Measurements from ENCODE around the gene LEFTY2.

The LEFTY2 gene

GRCh38 chr1:225926551-225927113 is 14.4 kb downstream of the LEFTY2 start:
- CTCF ChIA-PET, result interaction anchor here (1.1 to 1.5 kb wide), 3 partner anchors 36 to 452 kb away, joined by 3 read pairs; no protein-coding TSS in a partner anchor
- Histone ChIP-seq H3K27ac (ENCODE audit: extremely low read depth, low read depth, low read length) (no peak overlapping the region), H3K36me3 (ENCODE audit: control insufficient read depth in 2 of 2, insufficient read depth in 1 of 2, low read length in 2 of 2) (peaks cover 5 to 14% of the 10 kb centered on the region in 2 experiments), H3K9me3 (ENCODE audit: control insufficient read depth, insufficient read depth, low read depth, low read length) (no peaks in the 10 kb centered on the region), H3K4me3 (ENCODE audit: low read depth, low read length) (no peak overlapping the region), H3K4me1 (ENCODE audit: control insufficient read depth, insufficient read depth, low read length) (peaks cover 11% of the 10 kb centered on the region; the same call in 1 of the 2 replicates)
- POLR2A ChIA-PET, result interaction anchor here (2.1 kb wide), 1 partner anchor 73 kb away, joined by 4 read pairs; the partner anchor contains the start of gene SDE2
- TF ChIP-seq PRDM10 (tag by site-specific recombination; IDR thresholded peaks at IDR 0.05) (peak; percentile 77), ZBTB17 (tag by site-specific recombination; IDR thresholded peaks at IDR 0.05) (no peak)

GRCh38 chr1:225923692-225924555 is 17.1 kb downstream of the LEFTY2 start, which contains the start of gene PYCR2:
PYCR2 (minus strand) TSS chr1:225924250; CDS start chr1:225924110, 140 bp downstream.
- Histone ChIP-seq H3K4me3 (ENCODE audit: low read depth, low read length) (peak within 1 kb of the TSS; percentile 80), H3K27ac (ENCODE audit: extremely low read depth, low read depth, low read length) (peak within 1 kb of the TSS; percentile 88), H3K36me3 (ENCODE audit: control insufficient read depth in 2 of 2, insufficient read depth in 1 of 2, low read length in 2 of 2) (peaks cover 19 to 39% of the 10 kb centered on the region in 2 experiments), H3K4me1 (ENCODE audit: control insufficient read depth, insufficient read depth, low read length) (peaks cover 11% of the 10 kb centered on the region; the same call in 1 of the 2 replicates), H3K9me3 (ENCODE audit: control insufficient read depth, insufficient read depth, low read depth, low read length) (no peaks in the 10 kb centered on the region)
- CTCF ChIA-PET, result interaction anchor here (0.6 to 1.5 kb wide), 12 partner anchors 12 to 617 kb away, joined by 3 to 7 read pairs (median 4); no protein-coding TSS in a partner anchor
- POLR2A ChIA-PET, result interaction anchor here (0.6 to 3.1 kb wide), 43 partner anchors 8 to 568 kb away, joined by 3 to 32 read pairs (median 4); partner anchors contain the start of genes H3-3A, LBR, LEFTY1 and LEFTY2
- TF ChIP-seq SP2 (tag by site-specific recombination; IDR thresholded peaks at IDR 0.05) (peak; percentile 100), ZSCAN4 (tag by site-specific recombination; IDR thresholded peaks at IDR 0.05) (no peak), RBAK (tag by site-specific recombination; IDR thresholded peaks at IDR 0.05) (no peak), YY2 (tag by site-specific recombination; IDR thresholded peaks at IDR 0.05) (peak; percentile 61; the same call in 1 of the 2 replicates), ZNF623 (tag by site-specific recombination; IDR thresholded peaks at IDR 0.05) (no peak), ZNF335 (tag by site-specific recombination; conservative IDR thresholded peaks at IDR 0.05) (peak; percentile 99), ZNF423 (tag by site-specific recombination; IDR thresholded peaks at IDR 0.05) (peak; percentile 30; the same call in 1 of the 2 replicates), ZNF549 (tag by site-specific recombination; IDR thresholded peaks at IDR 0.05) (no peak), ZNF768 (tag by site-specific recombination; IDR thresholded peaks at IDR 0.05) (no peak), ZBTB8A (tag by site-specific recombination; IDR thresholded peaks at IDR 0.05) (peak; percentile 98), ZNF639 (tag by site-specific recombination; IDR thresholded peaks at IDR 0.05) (peak; percentile 42; the same call in 1 of the 2 replicates), OSR2 (tag by site-specific recombination; IDR thresholded peaks at IDR 0.05) (peak; percentile 60), KLF1 (tag by site-specific recombination; IDR thresholded peaks at IDR 0.05) (peak; percentile 84), ZNF449 (tag by site-specific recombination; IDR thresholded peaks at IDR 0.05) (0 out of 2 replicates have a peak, but pooled peaks have one; percentile 24), BCL6B (tag by site-specific recombination; IDR thresholded peaks at IDR 0.05) (no peak), ZNF10 (tag by site-specific recombination; IDR thresholded peaks at IDR 0.05) (peak; percentile 54; the same call in 1 of the 2 replicates), ZNF394 (tag by site-specific recombination; IDR thresholded peaks at IDR 0.05; ENCODE audit: borderline replicate concordance) (peak; percentile 37; the same call in 1 of the 2 replicates), ZNF23 (tag by site-specific recombination; IDR thresholded peaks at IDR 0.05; ENCODE audit: borderline replicate concordance) (no peak), SP7 (tag by site-specific recombination; IDR thresholded peaks at IDR 0.05) (peak; percentile 89; the same call in 1 of the 2 replicates), ZNF174 (tag by site-specific recombination; IDR thresholded peaks at IDR 0.05) (no peak)

Measured in HEK293 (cell line).